CD14-positive monocyte (primary cell): Measurements from ENCODE around the gene VSTM2L. TPM values are rescaled to one million over a fixed set of nuclear protein-coding genes. Genes with fewer than 3 reads are reported as not detected.

Experiments
- DNase-seq, 3 donors: peaks; one replicate each; pipeline ENCODE4 v3.0.0-alpha.2; 2011 to 2022
- H2AFZ ChIP-seq: 2 replicates; pipeline ENCODE4 v1.6.0; 2012; ENCODE audit warnings: mild to moderate bottlenecking, low read depth, low read length, inconsistent platforms; ENCODE audit not compliant: insufficient read depth, poor library complexity, severe bottlenecking
- H3K27ac ChIP-seq, 2 donors: 1 replicate in 1 of 2; 2 replicates in 1 of 2; pipeline ENCODE4 v1.5.1; 2012 to 2013; ENCODE audit warnings: low read length in 2 of 2, control low read depth in 1 of 2, inconsistent platforms in 1 of 2, low read depth in 1 of 2, mild to moderate bottlenecking in 1 of 2
- H3K27me3 ChIP-seq, 2 donors: one replicate each; pipeline versions ENCODE4 v1.6.0 to v1.6.1; 2011 to 2013; ENCODE audit warnings: low read length in 2 of 2; ENCODE audit not compliant: control insufficient read depth in 2 of 2, insufficient read depth in 2 of 2
- H3K36me3 ChIP-seq, 2 donors: replicated peaks in 1 of 2; 1 replicate in 1 of 2; 2 replicates in 1 of 2; pipeline versions ENCODE4 v1.5.1 to v1.6.1; 2012 to 2013; ENCODE audit warnings: low read length in 2 of 2, control low read depth in 1 of 2, inconsistent platforms in 1 of 2, mild to moderate bottlenecking in 1 of 2; ENCODE audit not compliant: insufficient read depth in 2 of 2, control insufficient read depth in 1 of 2
- H3K4me1 ChIP-seq, 2 donors: 1 replicate in 1 of 2; 2 replicates in 1 of 2; pipeline versions ENCODE4 v1.5.1 to v1.6.1; 2012 to 2013; ENCODE audit warnings: low read length in 2 of 2, control low read depth in 1 of 2, inconsistent platforms in 1 of 2, mild to moderate bottlenecking in 1 of 2, moderate library complexity in 1 of 2; ENCODE audit not compliant: insufficient read depth in 2 of 2, control insufficient read depth in 1 of 2
- H3K4me2 ChIP-seq: replicated peaks from 2 replicates; pipeline ENCODE3; 2012; ENCODE audit warnings: low read length, moderate library complexity, mild to moderate bottlenecking; ENCODE audit not compliant: poor library complexity, severe bottlenecking; ENCODE audit errors: extremely low read depth
- H3K4me3 ChIP-seq, 3 experiments: fragments of 200-600 bp in 1 of 3; sonication (generic) in 1 of 3; replicated peaks in 1 of 3; 1 replicate in 2 of 3; 2 replicates in 1 of 3; pipeline ENCODE4 v1.5.1; 2011 to 2013; ENCODE audit warnings: low read length in 3 of 3, mild to moderate bottlenecking in 3 of 3, control low read depth in 2 of 3, low read depth in 2 of 3, inconsistent platforms in 1 of 3, moderate library complexity in 1 of 3
- H3K79me2 ChIP-seq: 2 replicates; pipeline ENCODE4 v1.6.0; 2012; ENCODE audit warnings: mild to moderate bottlenecking, control low read depth, inconsistent platforms, low read length, moderate library complexity; ENCODE audit not compliant: insufficient read depth
- H3K9ac ChIP-seq: 2 replicates; pipeline ENCODE4 v1.6.0; 2017; ENCODE audit warnings: low read length, mild to moderate bottlenecking; ENCODE audit not compliant: insufficient read depth, poor library complexity, severe bottlenecking
- H3K9me3 ChIP-seq, 2 donors: replicated peaks in 1 of 2; 1 replicate in 1 of 2; 2 replicates in 1 of 2; pipeline versions ENCODE4 v1.5.1 to v1.6.1; 2012 to 2013; ENCODE audit warnings: low read length in 2 of 2, control low read depth in 1 of 2; ENCODE audit not compliant: control insufficient read depth in 1 of 2, insufficient read depth in 1 of 2
- H4K20me1 ChIP-seq: 2 replicates; pipeline ENCODE4 v1.6.0; 2012; ENCODE audit warnings: mild to moderate bottlenecking, low read length, control low read depth, moderate library complexity; ENCODE audit not compliant: insufficient read depth
- H3K27ac Mint-ChIP-seq, 7 donors: one replicate each; pipeline ENCODE4 v1.8.0; 2020; ENCODE audit warnings: mild to moderate bottlenecking in 7 of 7, mixed read lengths in 7 of 7, moderate library complexity in 6 of 7, inconsistent platforms in 2 of 7
- H3K27me3 Mint-ChIP-seq, 3 donors: one replicate each; pipeline ENCODE4 v1.8.0; 2021 to 2022; ENCODE audit warnings: low read depth in 3 of 3, mild to moderate bottlenecking in 3 of 3, mixed read lengths in 3 of 3, moderate library complexity in 3 of 3, inconsistent platforms in 1 of 3
- H3K36me3 Mint-ChIP-seq, 2 donors: one replicate each; pipeline ENCODE4 v1.8.0; 2020; ENCODE audit warnings: mixed read lengths in 2 of 2, inconsistent platforms in 1 of 2, mild to moderate bottlenecking in 1 of 2
- H3K4me1 Mint-ChIP-seq: one replicate; pipeline ENCODE4 v1.8.0; 2020; ENCODE audit warnings: mild to moderate bottlenecking, mixed read lengths
- H3K4me3 Mint-ChIP-seq, 2 donors: one replicate each; pipeline ENCODE4 v1.8.0; 2020; ENCODE audit warnings: mild to moderate bottlenecking in 2 of 2, mixed read lengths in 2 of 2, moderate library complexity in 1 of 2
- H3K9me3 Mint-ChIP-seq, 7 donors: one replicate each; pipeline ENCODE4 v1.8.0; 2020 to 2022; ENCODE audit warnings: mixed read lengths in 7 of 7, mild to moderate bottlenecking in 6 of 7, moderate library complexity in 6 of 7, inconsistent platforms in 2 of 7
- CTCF ChIP-seq: fragments of 200-600 bp; IDR thresholded peaks from one replicate; pipeline ENCODE4 v1.8.0; 2022; ENCODE audit warnings: antibody characterized with exemption, mild to moderate bottlenecking
- WGBS: methylation state at CpG from one replicate; pipeline ENCODE4 v1.1.5; 2013; ENCODE audit warnings: missing lambda C conversion rate; ENCODE audit not compliant: insufficient coverage; 5-methylcytosine and 5-hydroxymethylcytosine counted together
- intact Hi-C, 2 donors: fragments of 100-400 bp; cut with micrococcal nuclease; formaldehyde crosslinking; loops; one replicate each; pipeline versions ENCODE4 v1.15.0 to v1.15.1; 2023
- polyA plus RNA-seq, 3 donors: library from polyadenylated mRNA; depleted of rRNA in 1 of 3; unstranded in 2 of 3; stranded (reverse) in 1 of 3; fragments of 300-500 nt in 2 of 3; fragments of >200 nt in 1 of 3; fragmentation: Illumina TruSeq in 2 of 3; gene quantifications; 1 replicate in 2 of 3; 2 replicates in 1 of 3; pipeline ENCODE4 v1.2.3, GENCODE V29; 2012 to 2021

VSTM2L gene
- polyA plus RNA-seq, 3 donors = not detected

- Histone ChIP-seq H3K79me2 (no peaks in the 10 kb centered on the region), H3K27ac (no peak overlapping the region), H4K20me1 (no peaks in the 10 kb centered on the region), H3K4me1 (no peaks in the 10 kb centered on the region), H3K9ac (no peak overlapping the region), H3K4me3 (no peak overlapping the region), H3K27me3 (no peaks in the 10 kb centered on the region), H3K9me3 (no peaks in the 10 kb centered on the region), H3K36me3 (no peaks in the 10 kb centered on the region), H2AFZ (no peak overlapping the region), H3K4me2 (no peak overlapping the region)
- Mint-ChIP-seq H3K4me1 (no peaks in the 10 kb centered on the region), H3K4me3 (no peak overlapping the region), H3K27ac (no peak overlapping the region), H3K9me3 (peaks cover 0 to 2% (median 0%) of the 10 kb centered on the region in 7 donors), H3K36me3 (no peaks in the 10 kb centered on the region), H3K27me3 (peaks cover 8 to 28% (median 15%) of the 10 kb centered on the region in 3 donors)
- intact Hi-C loops = no loop called here
- TF ChIP-seq CTCF = no peak
- no peak for DNase-seq
- WGBS = 93% methylated on average over 12 of the region's 19 CpGs
Observed at GRCh38 chr20:37925265-37926165, 22.6 kb downstream of the VSTM2L start.

GRCh38 chr20:37926612-37927011 is 23.7 kb downstream of the VSTM2L start:
- Mint-ChIP-seq H3K9me3 (peaks cover 0 to 2% (median 0%) of the 10 kb centered on the region in 7 donors), H3K4me1 (no peaks in the 10 kb centered on the region), H3K27ac (no peak overlapping the region), H3K36me3 (no peaks in the 10 kb centered on the region), H3K4me3 (no peak overlapping the region), H3K27me3 (peaks cover 14 to 21% (median 15%) of the 10 kb centered on the region in 3 donors)
- Histone ChIP-seq H3K4me2 (no peak overlapping the region), H3K36me3 (no peaks in the 10 kb centered on the region), H4K20me1 (no peaks in the 10 kb centered on the region), H2AFZ (no peak overlapping the region), H3K9me3 (no peaks in the 10 kb centered on the region), H3K9ac (no peak overlapping the region), H3K4me3 (no peak overlapping the region), H3K79me2 (no peaks in the 10 kb centered on the region), H3K4me1 (no peaks in the 10 kb centered on the region), H3K27ac (no peak overlapping the region), H3K27me3 (no peaks in the 10 kb centered on the region)
- no peak for TF ChIP-seq CTCF
- no peak for DNase-seq
- 100% methylated on average over 3 of the region's 4 CpGs for WGBS
- intact Hi-C loops = no loop called here
